Suprapubic skin (tissue), 4 donors: ENCODE results near the gene HOXB2. TPM values are rescaled to one million over a fixed set of nuclear protein-coding genes. Genes with fewer than 3 reads are reported as not detected.

ENCODE experiments used
- DNase-seq, 2 donors: peaks; one replicate each; pipeline ENCODE4 v3.0.0-alpha.2; 2019; ENCODE audit warnings: low spot score in 2 of 2
- H3K27ac ChIP-seq: fragments of 200-600 bp; sonication (generic); one replicate; pipeline ENCODE4 v1.5.1; 2019
- H3K27me3 ChIP-seq: fragments of 200-600 bp; sonication (generic); one replicate; pipeline ENCODE4 v1.5.1; 2019
- H3K36me3 ChIP-seq: fragments of 200-600 bp; sonication (generic); one replicate; pipeline ENCODE4 v1.5.1; 2019
- H3K4me1 ChIP-seq: fragments of 200-600 bp; sonication (generic); one replicate; pipeline ENCODE4 v1.5.1; 2019
- H3K4me3 ChIP-seq: fragments of 200-600 bp; sonication (generic); one replicate; pipeline ENCODE4 v1.5.1; 2019; ENCODE audit warnings: mild to moderate bottlenecking
- H3K9me3 ChIP-seq: fragments of 200-600 bp; sonication (generic); one replicate; pipeline ENCODE4 v1.5.1; 2019
- CTCF ChIP-seq, 2 donors: fragments of 200-600 bp in 1 of 2; fragments of 450-650 bp in 1 of 2; sonication (generic) in 1 of 2; IDR thresholded peaks; one replicate each; pipeline ENCODE4 v1.5.1; 2016 to 2019; ENCODE audit warnings: antibody characterized with exemption in 2 of 2, mild to moderate bottlenecking in 1 of 2, moderate library complexity in 1 of 2
- EP300 ChIP-seq: sonication (generic); formaldehyde crosslinking; IDR thresholded peaks from one replicate; pipeline ENCODE4 v1.6.1; 2017; ENCODE audit warnings: antibody characterized with exemption
- POLR2A ChIP-seq, 2 donors: fragments of 450-650 bp; IDR thresholded peaks; one replicate each; pipeline ENCODE4 v1.6.1; 2017; ENCODE audit warnings: antibody characterized with exemption in 2 of 2, mild to moderate bottlenecking in 2 of 2, moderate library complexity in 2 of 2
- POLR2AphosphoS5 ChIP-seq, 3 donors: sonication (generic); formaldehyde crosslinking; IDR thresholded peaks; one replicate each; pipeline ENCODE4 v1.6.1; 2017; ENCODE audit warnings: antibody characterized with exemption in 3 of 3
- WGBS: methylation state at CpG from one replicate; pipeline ENCODE4 v1.1.5; 2018; 5-methylcytosine and 5-hydroxymethylcytosine counted together
- total RNA-seq, 4 donors: library from RNA; depleted of rRNA; stranded (reverse); fragments of >200 nt; gene quantifications; one replicate each; pipeline ENCODE4 v1.1.0, GENCODE V29; 2016

The HOXB2 gene
- total RNA-seq, 4 donors from 2014 or later: 8.4 to 13.6 (median 9.9) TPM

- Histone ChIP-seq H3K9me3 (no peaks in the 10 kb centered on the region), H3K27ac (no peak overlapping the region), H3K4me3 (no peak overlapping the region), H3K27me3 (peaks cover 6% of the 10 kb centered on the region), H3K36me3 (no peaks in the 10 kb centered on the region), H3K4me1 (peaks cover 73% of the 10 kb centered on the region)
- no peak for DNase-seq
- TF ChIP-seq CTCF (IDR thresholded peaks at IDR 0.05): no peak
- no peak for TF ChIP-seq EP300
- no peak for TF ChIP-seq POLR2A (IDR thresholded peaks at IDR 0.05)
- no peak for TF ChIP-seq POLR2AphosphoS5 (IDR thresholded peaks at IDR 0.05)
- WGBS: 70% methylated on average over 3 of the region's 3 CpGs
Measured at GRCh38 chr17:48583708-48584222, 38.9 kb upstream of the HOXB2 start.

- Histone ChIP-seq H3K9me3 (no peaks in the 10 kb centered on the region), H3K27ac (peak overlapping the region; percentile 25), H3K36me3 (no peaks in the 10 kb centered on the region), H3K4me1 (peaks cover 74% of the 10 kb centered on the region), H3K4me3 (peak overlapping the region; percentile 69), H3K27me3 (peaks cover 6% of the 10 kb centered on the region)
- 66% methylated on average over 7 of the region's 7 CpGs for WGBS
- DNase-seq: no peak
- TF ChIP-seq CTCF (IDR thresholded peaks at IDR 0.05) (no peak), POLR2A (IDR thresholded peaks at IDR 0.05) (no peak), EP300 (no peak), POLR2AphosphoS5 (IDR thresholded peaks at IDR 0.05) (no peak)
Measured at GRCh38 chr17:48582750-48583069, 37.8 kb upstream of the HOXB2 start.

GRCh38 chr17:48579760-48580554 is 35.0 kb upstream of the HOXB2 start:
- Histone ChIP-seq H3K36me3 (no peaks in the 10 kb centered on the region), H3K4me1 (peaks cover 75% of the 10 kb centered on the region), H3K9me3 (no peaks in the 10 kb centered on the region), H3K27ac (peak overlapping the region; percentile 85), H3K4me3 (peak overlapping the region; percentile 69), H3K27me3 (peaks cover 6% of the 10 kb centered on the region)
- DNase-seq: no peak
- TF ChIP-seq POLR2A (IDR thresholded peaks at IDR 0.05) (no peak), POLR2AphosphoS5 (IDR thresholded peaks at IDR 0.05) (no peak), CTCF (IDR thresholded peaks at IDR 0.05) (no peak), EP300 (no peak)
- 63% methylated on average over 26 of the region's 26 CpGs for WGBS

GRCh38 chr17:48579471-48579759 is 34.5 kb upstream of the HOXB2 start:
- H3K27ac ChIP-seq: peak overlapping the region; percentile 85
- 60% methylated on average over 7 of the region's 7 CpGs for whole genome bisulfite sequencing
- no peaks in the 10 kb centered on the region for H3K36me3 ChIP-seq
- no peaks in the 10 kb centered on the region for H3K9me3 ChIP-seq
- DNase-seq: no peak
- H3K4me3 ChIP-seq: peak overlapping the region; percentile 69
- peaks cover 75% of the 10 kb centered on the region for H3K4me1 ChIP-seq
- peaks cover 6% of the 10 kb centered on the region for H3K27me3 ChIP-seq
- TF ChIP-seq POLR2AphosphoS5 (IDR thresholded peaks at IDR 0.05) (no peak), POLR2A (IDR thresholded peaks at IDR 0.05) (no peak), EP300 (no peak), CTCF (IDR thresholded peaks at IDR 0.05) (no peak)

- 25% methylated on average over 38 of the region's 43 CpGs for WGBS
- H3K4me1 ChIP-seq: peaks cover 75% of the 10 kb centered on the region
- no peak for DNase-seq
- no peaks in the 10 kb centered on the region for H3K36me3 ChIP-seq
- no peaks in the 10 kb centered on the region for H3K9me3 ChIP-seq
- TF ChIP-seq POLR2A (IDR thresholded peaks at IDR 0.05) (no peak), POLR2AphosphoS5 (IDR thresholded peaks at IDR 0.05) (no peak), CTCF (IDR thresholded peaks at IDR 0.05) (no peak), EP300 (no peak)
- H3K27me3 ChIP-seq: peaks cover 6% of the 10 kb centered on the region
- H3K27ac ChIP-seq: peak overlapping the region; percentile 85
- H3K4me3 ChIP-seq: peak overlapping the region; percentile 69
Measured at GRCh38 chr17:48578616-48579470, 33.9 kb upstream of the HOXB2 start.
